PC-9 (cell line): ENCODE data around the gene TRIM36. TPM values are rescaled to one million over a fixed set of nuclear protein-coding genes. Genes with fewer than 3 reads are reported as not detected.

Source experiments
- BruUV-seq: library from RNA; stranded (reverse); fragments of 400-500 nt; replicated peaks from 2 replicates; lab custom pipeline; 2021; lab: Mats Ljungman, UMichigan
- CTCF ChIA-PET: fragments of 300-600 bp; sonication (Branson Sonifier 250); formaldehyde crosslinking; loops from one replicate; lab custom pipeline; 2022; ENCODE audit warnings: antibody characterized with exemption; lab: Charles Lee
- POLR2A ChIA-PET: fragments of 300-600 bp; sonication (Branson Sonifier 250); formaldehyde crosslinking; loops from one replicate; lab custom pipeline; 2022; ENCODE audit warnings: antibody characterized with exemption; ENCODE audit not compliant: unreplicated experiment; lab: Charles Lee
- DNase-seq, 2 experiments: peaks; one replicate each; pipeline versions ENCODE4 v3.0.0 to v3.0.0-alpha.2; 2015 to 2022; ENCODE audit warnings: mixed read lengths in 1 of 2
- H2AFZ ChIP-seq: fragments of 200-600 bp; sonication (generic); 2 replicates; pipeline ENCODE4 v1.8.1; 2017; ENCODE audit warnings: antibody characterized with exemption
- H3F3A ChIP-seq: fragments of 200-600 bp; sonication (generic); 2 replicates; pipeline ENCODE4 v1.8.1; 2017; ENCODE audit warnings: antibody characterized with exemption, mild to moderate bottlenecking, low read depth; ENCODE audit not compliant: insufficient read depth
- H3K27ac ChIP-seq: fragments of 200-600 bp; sonication (generic); 2 replicates; pipeline ENCODE4 v1.6.1; 2016; ENCODE audit warnings: mixed run types
- H3K27me3 ChIP-seq: fragments of 200-600 bp; sonication (generic); 2 replicates; pipeline ENCODE4 v1.6.1; 2016; ENCODE audit warnings: low read depth, mixed run types; ENCODE audit not compliant: insufficient read depth
- H3K36me3 ChIP-seq: fragments of 200-600 bp; sonication (generic); 2 replicates; pipeline ENCODE4 v1.6.1; 2016; ENCODE audit warnings: low read depth, mixed run types
- H3K4me1 ChIP-seq: fragments of 200-600 bp; sonication (generic); replicated peaks from 2 replicates; pipeline ENCODE4 v1.6.1; 2016; ENCODE audit warnings: mixed run types; ENCODE audit not compliant: insufficient read depth
- H3K4me2 ChIP-seq: fragments of 200-600 bp; sonication (generic); 2 replicates; pipeline ENCODE4 v1.6.1; 2017; ENCODE audit warnings: mixed run types
- H3K4me3 ChIP-seq: fragments of 200-600 bp; sonication (generic); 2 replicates; pipeline ENCODE4 v1.6.1; 2016; ENCODE audit warnings: mixed run types
- H3K79me2 ChIP-seq: fragments of 200-600 bp; sonication (generic); 2 replicates; pipeline ENCODE4 v1.6.1; 2017; ENCODE audit warnings: low read depth, mixed run types
- H3K9me2 ChIP-seq: fragments of 200-600 bp; sonication (generic); 2 replicates; pipeline ENCODE4 v1.8.1; 2017; ENCODE audit warnings: mild to moderate bottlenecking; ENCODE audit not compliant: insufficient read depth
- H3K9me3 ChIP-seq: fragments of 200-600 bp; sonication (generic); 2 replicates; pipeline ENCODE4 v1.8.1; 2016; ENCODE audit warnings: low read depth; ENCODE audit not compliant: insufficient read depth
- H4K20me1 ChIP-seq: fragments of 200-600 bp; sonication (generic); 2 replicates; pipeline ENCODE4 v1.8.1; 2017; ENCODE audit not compliant: insufficient read depth
- CTCF ChIP-seq: fragments of 200-600 bp; sonication (generic); conservative IDR thresholded peaks from 2 replicates; pipeline ENCODE4 v1.6.1; 2017; ENCODE audit warnings: mixed run types, antibody characterized with exemption, mild to moderate bottlenecking, moderate library complexity
- EZH2 ChIP-seq: fragments of 200-600 bp; sonication (generic); IDR thresholded peaks from 2 replicates; pipeline ENCODE4 v1.8.0; 2017; ENCODE audit warnings: antibody characterized with exemption, low read depth
- intact Hi-C: fragments of 100-400 bp; cut with micrococcal nuclease; formaldehyde crosslinking; loops from one replicate; pipeline ENCODE4 v1.10.0; 2022; ENCODE audit not compliant: unreplicated experiment
- total RNA-seq: library from RNA; stranded (reverse); gene quantifications from 2 replicates; pipeline ENCODE4 v1.2.3, GENCODE V29; 2021

TRIM36 gene
- total RNA-seq, 1 experiment from 2014 or later = 0.22 TPM

GRCh38 chr5:115170134-115170928, 623 bp upstream of the TRIM36 start:
- H3K36me3 ChIP-seq = no peaks in the 10 kb centered on the region
- H3K4me3 ChIP-seq = peak overlapping the region; percentile 81
- no peaks in the 10 kb centered on the region for H3K4me1 ChIP-seq
- H3K79me2 ChIP-seq = no peaks in the 10 kb centered on the region
- no TSS peak for BruUV-seq
- TF ChIP-seq EZH2 (no peak), CTCF (no peak)
- no peak overlapping the region for H3K27ac ChIP-seq
- POLR2A ChIA-PET = no interaction called here
- DNase-seq = no peak
- no peaks in the 10 kb centered on the region for H3K9me3 ChIP-seq
- H3F3A ChIP-seq = no peaks in the 10 kb centered on the region
- peak overlapping the region; percentile 90 for H3K4me2 ChIP-seq
- intact Hi-C loops = no loop called here
- peaks cover 5% of the 10 kb centered on the region; the same call in 1 of the 2 replicates for H3K27me3 ChIP-seq
- H3K9me2 ChIP-seq = no peaks in the 10 kb centered on the region
- H2AFZ ChIP-seq = peak overlapping the region; percentile 90
- CTCF ChIA-PET = no interaction called here
- no peaks in the 10 kb centered on the region for H4K20me1 ChIP-seq

GRCh38 chr5:115168829-115169486, 750 bp downstream of the TRIM36 start:
- Histone ChIP-seq H3K27ac (no peak overlapping the region), H3F3A (no peaks in the 10 kb centered on the region), H2AFZ (peak overlapping the region; percentile 98), H3K27me3 (peaks cover 5% of the 10 kb centered on the region; the same call in 1 of the 2 replicates), H3K36me3 (no peaks in the 10 kb centered on the region), H3K9me3 (no peaks in the 10 kb centered on the region), H3K4me3 (peak overlapping the region; percentile 81), H3K4me1 (no peaks in the 10 kb centered on the region), H3K79me2 (no peaks in the 10 kb centered on the region), H3K4me2 (peak overlapping the region; percentile 90), H4K20me1 (no peaks in the 10 kb centered on the region), H3K9me2 (no peaks in the 10 kb centered on the region)
- intact Hi-C loops = no loop called here
- ChIA-PET POLR2A (no interaction called here), CTCF (no interaction called here)
- DNase-seq = peak in 1 of 2 experiments; percentile 11
- TF ChIP-seq EZH2 = no peak
- TF ChIP-seq CTCF = no peak
- no TSS peak for BruUV-seq

GRCh38 chr5:115166744-115167393, 2.8 kb downstream of the TRIM36 start:
- no peak overlapping the region for H3K4me2 ChIP-seq
- no peak overlapping the region for H2AFZ ChIP-seq
- H3K9me3 ChIP-seq = no peaks in the 10 kb centered on the region
- H3K79me2 ChIP-seq = no peaks in the 10 kb centered on the region
- H3K4me1 ChIP-seq = no peaks in the 10 kb centered on the region
- peaks cover 5% of the 10 kb centered on the region; the same call in 1 of the 2 replicates for H3K27me3 ChIP-seq
- ChIA-PET CTCF (no interaction called here), POLR2A (no interaction called here)
- TF ChIP-seq CTCF (no peak), EZH2 (no peak)
- intact Hi-C loops = no loop called here
- H4K20me1 ChIP-seq = no peaks in the 10 kb centered on the region
- H3F3A ChIP-seq = no peaks in the 10 kb centered on the region
- no TSS peak for BruUV-seq
- no peaks in the 10 kb centered on the region for H3K36me3 ChIP-seq
- no peak overlapping the region for H3K4me3 ChIP-seq
- DNase-seq = no peak
- H3K9me2 ChIP-seq = no peaks in the 10 kb centered on the region
- H3K27ac ChIP-seq = no peak overlapping the region
